HepG2 (cell line): ENCODE results near the gene MRM2.

Source experiments
- ATF2 ChIP-seq: sonication (generic); formaldehyde crosslinking; IDR thresholded peaks from 2 replicates; pipeline ENCODE4 v1.4.0; 2020; ENCODE audit warnings: missing genetic modification reagents
- ATF7 ChIP-seq, 2 experiments: fragments of 450-650 bp in 1 of 2; sonication (generic) in 1 of 2; formaldehyde crosslinking in 1 of 2; IDR thresholded peaks; 2 replicates each; pipeline versions ENCODE4 v1.4.0 to v1.6.1; 2016 to 2020; ENCODE audit warnings: antibody characterized with exemption in 1 of 2, mild to moderate bottlenecking in 1 of 2, missing genetic modification reagents in 1 of 2
- CEBPB ChIP-seq: IDR thresholded peaks from 2 replicates; pipeline ENCODE4 v1.6.1; 2011; ENCODE audit warnings: low read depth, low read length, improper control_type of control experiment, borderline replicate concordance
- CTCF ChIP-seq: sonication (generic); formaldehyde crosslinking; IDR thresholded peaks from 2 replicates; pipeline ENCODE4 v1.5.0; 2020; ENCODE audit warnings: mild to moderate bottlenecking, missing genetic modification reagents, moderate library complexity
- GATA4 ChIP-seq: sonication (generic); IDR thresholded peaks from 2 replicates; pipeline ENCODE4 v1.6.1; 2016; ENCODE audit warnings: antibody characterized with exemption, low read depth, borderline replicate concordance
- HNF1B ChIP-seq: sonication (generic); formaldehyde crosslinking; IDR thresholded peaks from 2 replicates; pipeline ENCODE4 v1.5.1; 2020; ENCODE audit warnings: mild to moderate bottlenecking, moderate library complexity, missing genetic modification reagents
- JUND ChIP-seq: sonication (generic); formaldehyde crosslinking; IDR thresholded peaks from 2 replicates; pipeline ENCODE4 v1.8.0; 2022; ENCODE audit warnings: mild to moderate bottlenecking, missing genetic modification reagents
- SIN3A ChIP-seq: IDR thresholded peaks from 2 replicates; pipeline ENCODE4 v1.6.1; 2011; ENCODE audit warnings: low read depth, mild to moderate bottlenecking, control low read depth, low read length, borderline replicate concordance
- THYN1 ChIP-seq: sonication (generic); formaldehyde crosslinking; IDR thresholded peaks from 2 replicates; pipeline ENCODE4 v1.8.1; 2023; ENCODE audit warnings: low read depth, mild to moderate bottlenecking, moderate library complexity, missing genetic modification reagents, borderline replicate concordance
- YY1 ChIP-seq: IDR thresholded peaks from 2 replicates; pipeline ENCODE4 v1.6.1; 2011; ENCODE audit warnings: low read length, low read depth, moderate library complexity, mild to moderate bottlenecking; ENCODE audit not compliant: insufficient read depth, insufficient replicate concordance
- ZNF382 ChIP-seq: sonication (generic); formaldehyde crosslinking; IDR thresholded peaks from 2 replicates; pipeline ENCODE4 v1.5.0; 2020; ENCODE audit warnings: missing genetic modification reagents, mild to moderate bottlenecking, borderline replicate concordance
- ZNF670 ChIP-seq: sonication (generic); formaldehyde crosslinking; IDR thresholded peaks from 2 replicates; pipeline ENCODE4 v1.8.0; 2022; ENCODE audit warnings: mild to moderate bottlenecking, missing genetic modification reagents, borderline replicate concordance

- no peak for TF ChIP-seq ZNF382
- TF ChIP-seq THYN1 = no peak
- TF ChIP-seq ZNF670 (CRISPR knock-in tag) = no peak
- no peak for TF ChIP-seq GATA4
- no peak for TF ChIP-seq CTCF (CRISPR knock-in tag)
- TF ChIP-seq ATF2 (CRISPR knock-in tag) = no peak
- TF ChIP-seq CEBPB = no peak
- no peak for TF ChIP-seq YY1
- TF ChIP-seq ATF7 (IDR thresholded peaks at IDR 0.05) = no peak
- TF ChIP-seq ATF7 (CRISPR knock-in tag; IDR thresholded peaks at IDR 0.05) = no peak
- no peak for TF ChIP-seq JUND (CRISPR knock-in tag)
- TF ChIP-seq SIN3A = no peak
- TF ChIP-seq HNF1B = no peak
Measured at GRCh38 chr7:2227699-2228098, 14.3 kb downstream of the MRM2 start.
